CD1c-positive myeloid dendritic cell (primary cell): ENCODE results near the gene TMEM163.
"Not testable (repeated sequence)": the region's sequence is repeated elsewhere in the genome, so short reads cannot be mapped to it uniquely, and the experiment has no call there.

ENCODE experiments used
- DNase-seq: peaks from one replicate; pipeline ENCODE4 v3.0.0-alpha.2; 2016; ENCODE audit errors: extremely low spot score

TMEM163 gene

DNA sequence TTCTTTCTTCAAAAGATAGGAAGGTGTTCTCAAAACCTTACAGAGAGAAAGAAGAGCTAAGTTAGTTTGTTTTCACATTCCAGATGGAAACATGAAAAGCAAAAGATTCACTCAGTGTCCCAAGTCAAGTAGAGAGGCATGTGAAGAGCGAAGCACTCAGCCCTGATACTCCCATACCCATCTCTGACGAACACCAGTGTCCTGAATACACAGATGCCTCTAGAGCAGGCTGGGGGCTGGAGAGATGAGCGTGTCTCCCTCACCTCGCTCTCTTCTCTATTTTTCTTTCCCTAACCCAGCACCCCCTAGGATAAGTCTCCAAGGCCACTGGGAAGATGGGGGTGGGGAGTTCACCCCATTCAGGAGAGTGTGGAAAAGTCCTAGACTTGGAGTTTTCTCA lies 227.8 kb downstream of the TMEM163 start:
- no peak for DNase-seq

DNA sequence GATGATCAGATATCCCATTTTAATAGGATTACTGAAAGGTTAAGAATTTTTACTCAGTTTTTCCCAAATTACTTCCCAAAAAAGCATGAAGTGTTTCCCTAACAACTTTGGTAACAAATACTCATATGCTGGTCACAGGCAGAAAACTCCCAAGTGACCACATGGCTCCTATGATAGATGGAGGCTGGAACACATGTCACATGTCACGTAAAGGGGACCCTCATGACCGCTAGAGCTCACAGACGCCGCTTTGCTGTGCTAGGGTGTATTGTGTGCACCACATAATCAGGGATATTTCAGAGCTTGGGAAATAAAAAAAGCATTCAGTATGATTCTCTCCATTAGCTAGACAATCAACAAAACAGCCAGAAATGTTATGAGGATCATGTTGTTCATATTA lies 228.2 kb downstream of the TMEM163 start:
- no peak for DNase-seq

DNA sequence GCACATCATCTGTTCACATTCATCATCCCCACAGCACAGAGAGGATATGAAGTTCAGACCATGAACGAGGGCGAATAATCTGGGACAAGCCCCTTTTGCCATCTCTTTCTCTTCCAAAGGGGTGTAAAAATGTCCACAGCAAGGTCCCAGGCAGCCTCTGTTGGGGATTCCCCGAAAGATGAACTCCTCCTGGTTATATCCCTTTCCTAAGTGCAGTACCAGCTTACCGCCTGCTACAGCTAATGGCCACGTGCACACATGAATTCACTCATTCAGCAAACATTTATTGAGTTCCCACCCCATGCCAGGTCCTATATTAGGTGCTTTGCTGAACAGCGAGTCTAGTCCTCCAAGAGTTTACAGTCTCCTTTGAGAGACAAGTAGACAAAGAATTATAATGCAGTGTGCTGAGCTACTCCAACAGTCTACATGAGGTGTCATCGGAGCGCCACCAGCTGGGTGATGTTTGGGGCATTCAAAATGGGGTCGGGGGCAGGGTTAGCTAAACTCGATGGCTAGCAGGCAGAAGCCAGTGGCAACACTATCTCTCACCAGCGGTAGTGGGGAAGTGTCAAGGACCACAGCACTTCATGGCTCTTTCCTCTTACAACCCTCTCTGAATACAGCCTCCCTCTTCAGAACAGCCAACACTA lies 228.9 kb downstream of the TMEM163 start:
- DNase-seq = no peak

DNA sequence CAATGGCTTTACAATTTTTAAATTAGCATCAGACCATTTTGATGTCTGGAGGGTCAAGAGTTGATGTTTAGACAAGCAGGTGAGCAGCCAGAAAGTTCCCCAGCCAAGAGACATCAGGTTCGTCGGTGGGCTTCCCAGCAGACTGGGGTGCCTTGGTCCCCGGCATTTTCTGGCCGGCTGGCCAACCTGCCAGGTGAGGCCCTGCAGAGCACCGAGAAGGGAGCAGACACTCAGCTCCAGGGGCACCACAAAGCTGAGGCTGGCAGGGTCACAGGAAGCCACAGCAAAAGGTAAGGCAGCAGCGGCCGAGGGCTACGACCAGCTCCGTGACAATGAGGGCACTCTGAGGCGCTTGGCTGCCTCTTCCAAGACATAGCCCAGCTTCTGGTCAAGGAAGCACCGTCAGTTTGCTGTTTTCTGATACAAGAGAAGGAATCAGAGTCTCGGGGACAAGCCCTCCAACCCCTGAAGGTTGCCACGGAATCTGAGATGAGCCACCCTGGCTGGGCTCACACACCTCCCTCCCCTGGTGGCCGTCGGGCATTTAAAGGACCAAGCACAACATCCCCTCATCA lies 235.9 kb downstream of the TMEM163 start:
- no peak for DNase-seq

DNA sequence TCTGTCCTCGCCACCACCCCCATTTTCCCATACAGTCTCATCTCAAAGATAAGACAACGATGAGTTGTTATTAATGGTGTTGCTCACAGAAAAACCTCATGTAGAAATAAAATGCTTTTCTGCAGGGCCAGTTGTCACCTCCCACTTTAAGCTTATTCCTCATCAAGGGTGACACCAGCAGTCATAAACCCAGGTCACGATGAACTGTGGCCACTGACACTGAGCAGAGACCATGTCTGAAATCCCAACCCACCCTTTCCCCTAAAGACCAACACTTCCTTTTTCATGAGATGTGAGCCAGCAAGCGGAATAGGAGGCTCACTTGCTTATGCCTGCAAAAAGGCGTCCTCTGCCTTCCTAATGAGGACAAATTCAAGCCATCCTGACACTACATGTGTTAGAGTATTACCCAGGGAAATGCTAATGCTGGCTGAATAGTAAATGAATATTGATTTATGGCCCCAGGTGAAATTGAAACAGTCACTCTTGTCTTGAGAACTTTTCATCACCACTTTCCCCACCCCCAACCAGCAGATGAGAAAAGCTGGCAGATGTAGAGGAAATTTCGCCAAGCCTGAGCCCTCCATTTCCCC lies 236.6 kb downstream of the TMEM163 start:
- no peak for DNase-seq

DNA sequence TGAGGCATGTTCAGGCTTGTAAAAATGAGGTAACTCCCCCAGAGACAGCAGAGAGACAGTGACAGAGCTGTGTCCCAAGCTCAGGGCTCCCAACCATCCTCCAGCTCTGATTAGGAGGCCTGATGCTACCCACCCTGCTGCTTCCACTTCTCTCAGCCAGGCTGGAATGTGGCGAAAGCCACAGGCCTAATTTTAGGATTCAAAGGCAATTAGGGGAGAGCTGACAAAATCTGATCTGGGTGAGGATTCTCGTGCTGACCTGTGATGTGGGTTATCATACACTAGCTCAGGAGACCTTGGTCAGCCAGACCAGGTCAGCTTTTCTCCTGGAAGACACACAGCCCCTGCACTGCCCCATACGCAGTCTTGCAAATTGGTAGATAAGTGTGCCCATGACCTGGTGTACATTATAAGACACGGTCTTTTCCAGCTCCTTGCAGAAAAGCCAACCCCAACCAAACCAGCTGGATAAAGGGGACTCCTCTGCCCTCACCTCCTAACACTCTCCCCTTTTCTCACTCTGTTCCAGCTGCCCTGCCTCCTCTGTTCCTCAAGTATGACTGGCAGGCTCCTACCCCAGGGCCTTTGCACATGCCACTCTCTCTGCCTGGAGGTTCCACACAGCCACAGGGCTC lies 239.0 kb downstream of the TMEM163 start:
- no peak for DNase-seq

DNA sequence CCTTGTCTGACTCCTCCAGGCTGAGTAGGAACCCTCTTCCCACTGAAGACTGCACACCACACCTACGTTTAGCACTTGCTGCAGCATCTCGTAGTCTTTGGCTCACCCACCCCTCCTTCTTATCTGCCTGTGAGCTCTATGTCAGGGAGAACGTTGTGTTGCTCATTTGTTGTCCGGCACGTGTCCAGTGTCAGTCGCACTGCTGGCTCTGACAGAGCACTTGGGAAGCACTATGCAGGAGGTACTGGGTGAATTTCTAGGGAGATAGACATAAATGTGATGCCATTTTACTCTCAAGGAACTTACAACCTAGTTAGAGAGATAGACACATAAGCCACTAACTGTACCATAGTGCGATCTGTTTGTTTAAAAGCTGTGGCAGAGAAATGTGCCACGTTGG lies 241.8 kb downstream of the TMEM163 start:
- DNase-seq = not testable (repeated sequence)

DNA sequence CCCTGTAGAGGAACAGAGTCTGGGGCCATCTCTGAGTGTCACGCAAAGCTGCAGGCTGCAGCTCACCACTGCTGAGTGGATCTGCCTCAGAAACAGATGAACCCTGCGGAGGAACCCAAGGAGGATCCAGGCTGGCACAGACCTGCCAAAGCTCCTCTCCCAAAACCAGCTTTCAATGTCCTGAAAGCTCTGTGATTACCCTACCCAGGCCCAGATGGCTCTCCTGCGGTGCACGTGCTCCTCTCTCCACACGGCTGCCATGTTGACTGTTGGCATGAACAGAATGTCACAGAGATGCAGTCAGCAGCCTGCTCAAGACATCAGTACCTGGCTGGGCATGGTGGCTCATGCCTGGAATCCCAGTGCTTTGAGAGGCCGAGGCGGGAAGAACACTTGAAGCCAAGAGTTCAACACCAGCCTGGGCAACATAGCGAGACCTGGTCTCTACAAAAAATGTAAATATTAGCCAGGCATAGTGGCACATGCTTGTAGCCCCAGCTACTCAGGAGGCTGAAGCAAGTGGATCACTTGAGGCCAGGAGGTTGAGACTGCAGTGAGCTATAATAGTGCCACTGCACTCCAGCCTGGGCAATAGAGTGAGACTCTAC lies 248.1 kb downstream of the TMEM163 start:
- DNase-seq = no peak

DNA sequence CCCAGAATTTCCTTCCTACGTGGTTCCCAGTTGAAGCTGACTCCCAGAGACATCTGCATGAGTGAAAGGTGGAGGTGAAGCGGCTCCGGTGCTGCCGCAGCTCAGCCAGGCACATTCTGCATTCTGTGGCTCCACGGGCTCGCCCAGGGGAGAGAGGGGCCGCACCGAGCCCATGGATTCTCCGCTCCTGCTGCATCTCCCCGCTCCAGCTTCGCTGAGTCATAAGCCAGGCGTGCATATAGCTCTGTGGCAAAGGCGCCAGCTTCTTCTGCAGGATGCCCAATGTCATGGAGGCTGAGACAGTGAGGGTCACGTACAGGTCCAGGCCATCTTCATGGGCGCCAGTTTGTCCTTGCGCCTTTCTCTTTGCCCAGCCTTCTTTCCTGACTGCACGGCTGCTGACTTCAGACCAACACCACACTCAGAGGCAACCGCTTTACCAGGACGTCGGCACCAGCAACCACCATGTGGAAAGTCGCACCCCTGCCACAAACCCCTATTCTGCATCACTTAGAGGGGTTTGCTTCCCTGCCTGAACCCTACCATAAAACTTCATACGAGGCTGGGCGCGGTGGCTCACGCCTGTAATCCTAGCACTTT lies 249.2 kb downstream of the TMEM163 start:
- no peak for DNase-seq

DNA sequence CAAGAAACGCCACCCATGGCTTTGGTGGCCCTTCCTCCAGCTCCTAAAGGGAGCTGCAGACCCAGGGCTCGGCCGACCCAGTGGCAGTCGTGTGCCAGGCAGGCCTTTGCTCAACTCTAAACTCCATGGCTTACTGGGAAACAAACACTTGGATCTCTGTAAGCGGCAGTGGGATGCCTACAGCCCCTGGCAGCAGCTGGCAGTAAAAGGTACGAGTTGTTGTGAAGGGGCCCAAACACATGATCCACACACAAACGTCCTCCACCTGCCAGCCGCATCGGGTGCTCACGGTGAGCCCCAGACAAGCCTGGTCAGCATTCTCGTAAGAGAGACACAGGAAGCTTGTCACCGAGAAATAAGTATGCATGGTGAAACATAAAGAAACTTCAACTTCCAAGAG lies 250.0 kb downstream of the TMEM163 start:
- no peak for DNase-seq

DNA sequence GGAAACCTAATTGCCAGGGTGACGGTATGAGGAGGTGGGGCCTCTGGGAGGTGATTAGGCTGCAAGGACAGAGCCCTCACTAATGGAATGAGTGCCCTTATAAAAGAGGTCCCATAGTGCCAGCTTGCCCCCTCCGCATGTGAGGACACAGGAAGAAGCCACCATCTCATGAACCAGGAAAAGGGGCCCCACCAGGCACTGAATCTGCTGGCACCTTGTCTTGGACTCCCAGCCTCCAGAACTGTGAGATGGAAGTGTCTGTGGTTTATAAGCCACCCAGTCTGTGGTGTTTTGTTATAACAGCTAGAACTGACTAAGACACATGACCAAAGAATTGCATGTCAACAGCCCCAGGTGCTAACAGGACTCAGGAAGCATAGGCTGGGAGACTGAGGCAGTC lies 250.6 kb downstream of the TMEM163 start:
- DNase-seq = no peak

DNA sequence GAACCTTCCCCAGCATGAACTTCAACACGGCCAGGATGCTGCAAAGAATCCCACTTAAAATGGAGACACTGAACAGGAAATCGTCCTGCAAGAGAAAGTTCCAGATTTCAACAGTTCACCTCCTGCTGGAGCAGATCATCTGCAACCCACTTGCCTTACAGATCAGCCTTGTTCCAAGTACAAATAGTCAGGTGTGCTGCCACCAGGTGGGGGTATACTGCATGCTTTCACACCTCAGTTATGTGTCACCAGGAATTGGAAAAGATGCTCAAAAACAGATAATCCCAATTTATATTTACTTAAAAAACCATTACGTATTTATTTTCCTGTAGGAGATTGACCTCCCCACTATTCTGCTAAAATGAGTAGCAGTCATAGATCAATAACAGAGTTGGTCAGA lies 252.7 kb downstream of the TMEM163 start:
- no peak for DNase-seq

DNA sequence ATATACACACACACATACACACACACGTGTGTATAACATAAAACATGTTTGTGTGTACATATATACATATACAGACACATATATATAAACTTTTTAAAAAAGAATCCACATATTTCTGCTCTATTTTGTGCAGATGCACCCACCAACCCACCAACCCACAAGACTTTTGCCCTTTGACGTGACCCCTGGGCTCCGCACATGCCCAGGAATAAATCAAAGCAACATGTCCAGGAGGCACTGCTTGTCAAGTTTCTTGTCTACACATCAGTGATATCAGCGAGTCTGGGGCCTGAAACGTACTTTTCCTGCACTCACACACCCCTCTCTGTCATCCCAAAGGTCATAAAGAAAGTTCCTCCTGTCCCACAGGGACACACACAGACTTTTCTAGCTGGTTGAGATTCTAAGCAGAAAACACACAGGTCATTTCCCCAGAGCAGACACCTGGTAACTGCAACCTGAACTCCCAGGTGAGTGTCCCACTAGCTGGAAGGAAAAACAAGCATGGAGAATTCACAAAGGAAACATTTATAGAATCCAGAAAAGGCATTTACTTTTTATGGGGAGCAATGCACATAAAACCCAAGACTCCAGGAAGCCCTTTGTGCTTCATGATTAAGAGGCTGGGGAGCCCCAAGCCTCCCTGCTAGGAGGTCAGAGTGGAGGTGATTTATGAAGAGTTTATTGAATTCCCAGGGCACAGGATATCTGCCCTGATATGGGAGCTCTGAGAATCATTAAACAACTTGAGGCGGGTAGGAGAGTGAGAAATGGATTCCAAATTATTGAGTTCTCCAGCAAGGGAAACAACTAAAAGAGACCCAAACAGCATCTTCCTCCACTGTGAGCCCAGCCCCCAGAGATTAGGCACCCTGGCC lies 253.3 kb downstream of the TMEM163 start:
- no peak for DNase-seq

DNA sequence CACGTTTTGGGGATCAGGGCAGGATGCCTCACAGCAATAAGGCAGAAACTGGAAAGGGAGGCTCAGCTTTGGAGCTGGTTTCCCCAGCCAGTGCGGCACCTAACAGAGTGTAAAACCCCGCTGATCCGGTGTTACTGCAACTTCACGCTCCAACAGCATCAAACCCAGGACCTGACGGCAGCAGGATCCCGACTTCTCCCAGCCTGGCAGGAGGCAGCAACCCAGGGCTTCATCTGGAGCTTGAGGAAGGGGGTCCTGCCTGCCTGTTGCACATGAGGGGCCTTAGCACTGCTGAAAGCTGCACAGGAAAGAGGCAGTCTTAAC lies 255.1 kb downstream of the TMEM163 start:
- DNase-seq = no peak

DNA sequence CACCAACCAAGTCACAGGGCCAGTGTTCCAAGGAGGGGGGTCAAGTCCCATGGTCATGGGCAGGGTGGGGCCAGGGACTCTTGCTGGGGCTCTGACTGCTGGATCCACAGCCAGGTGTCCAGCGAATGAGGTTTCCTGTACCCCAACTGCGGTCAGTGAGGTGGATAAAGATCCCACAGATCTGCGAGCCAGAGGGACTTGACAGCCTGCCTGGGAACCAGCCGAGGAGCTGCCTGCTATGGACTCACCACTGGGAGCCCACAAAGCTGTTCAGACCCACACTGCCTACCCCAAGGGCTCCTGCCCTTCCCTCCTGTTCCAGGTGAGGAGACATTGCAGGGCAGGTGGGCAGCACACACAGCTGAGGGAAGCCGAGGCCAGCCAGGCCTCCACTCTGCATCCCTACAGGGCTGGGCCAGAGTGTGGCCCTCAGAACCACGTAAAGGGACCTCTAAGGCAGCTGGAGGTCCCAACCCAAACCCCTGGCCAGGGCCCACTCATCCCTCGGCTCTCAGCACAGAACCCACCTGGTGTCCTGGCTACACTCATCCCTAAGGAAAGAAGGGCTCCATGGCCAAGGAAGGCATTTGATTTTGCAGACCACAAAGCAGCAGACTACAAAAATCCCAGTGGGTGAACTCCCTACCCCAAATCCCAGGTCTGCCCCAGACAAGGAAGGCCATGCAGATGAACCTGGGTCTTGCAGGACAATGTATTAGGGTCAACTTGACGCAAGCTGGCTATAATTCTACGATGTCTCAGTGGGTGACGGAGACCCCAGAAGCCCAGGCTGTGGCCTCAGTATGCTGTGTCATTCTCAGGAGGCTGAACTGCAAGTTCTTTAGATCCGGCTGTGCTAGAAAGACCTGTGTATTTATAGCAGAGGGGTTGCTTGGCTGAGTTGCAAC lies 255.8 kb downstream of the TMEM163 start:
- no peak for DNase-seq

DNA sequence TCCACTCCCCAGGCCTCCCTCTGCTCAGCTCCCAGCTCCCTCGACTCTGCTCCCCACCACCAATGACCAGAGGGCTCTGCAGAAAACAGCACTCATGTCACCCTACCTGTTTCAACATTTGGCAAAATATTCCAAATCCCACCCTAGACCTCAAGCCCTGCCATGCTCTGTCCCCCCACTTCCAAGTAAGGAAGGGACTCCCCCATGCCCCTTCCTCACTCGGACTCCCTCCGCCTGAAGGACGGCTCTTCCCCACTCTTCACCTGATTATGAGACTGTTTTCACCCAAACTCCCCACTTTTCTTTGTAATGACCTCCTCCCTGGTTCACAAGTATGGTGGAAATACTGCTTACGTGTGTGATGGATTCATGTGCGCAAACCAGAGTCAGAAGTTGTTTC lies 256.5 kb downstream of the TMEM163 start:
- DNase-seq = no peak

DNA sequence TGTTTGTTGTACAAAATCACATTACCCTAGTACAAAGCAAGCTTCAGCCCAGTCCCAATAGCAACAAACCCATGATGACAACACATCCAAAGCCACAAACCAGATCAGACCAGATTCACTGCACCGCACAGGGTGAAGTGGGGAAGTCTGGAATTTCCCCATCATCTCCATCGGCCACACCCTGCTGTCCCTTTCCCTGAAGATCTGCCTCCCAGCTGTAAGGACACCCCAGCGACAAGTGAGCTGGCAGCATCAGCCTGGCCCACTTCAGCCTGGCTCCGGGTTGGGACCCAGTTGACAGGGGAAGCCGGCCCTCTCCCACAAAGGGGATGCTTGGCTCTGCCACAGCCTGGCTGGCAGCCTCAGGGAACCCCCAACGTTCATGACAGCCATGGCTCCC lies 257.3 kb downstream of the TMEM163 start:
- DNase-seq = peak; percentile 38

DNA sequence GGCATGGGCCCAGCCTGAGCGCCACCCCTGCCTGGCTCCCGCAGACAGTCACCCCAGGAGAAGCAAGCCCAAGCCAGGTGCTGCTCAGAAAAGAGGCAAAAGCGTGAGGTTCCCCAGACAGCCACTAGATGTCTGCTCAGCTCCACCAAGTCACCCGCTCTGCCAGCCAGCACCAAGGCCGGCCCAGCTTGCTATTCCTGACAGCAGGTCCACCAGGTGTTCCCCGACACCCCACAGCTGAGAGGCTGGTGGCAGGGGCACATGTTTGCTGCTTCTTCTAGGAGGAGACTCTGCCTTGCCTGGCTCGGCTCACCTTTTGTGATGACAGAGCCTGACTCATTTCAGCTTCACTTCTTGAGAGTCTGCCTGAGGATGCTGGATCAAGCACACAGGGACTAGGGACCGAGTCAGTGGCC lies 258.2 kb downstream of the TMEM163 start:
- peak; percentile 20 for DNase-seq

DNA sequence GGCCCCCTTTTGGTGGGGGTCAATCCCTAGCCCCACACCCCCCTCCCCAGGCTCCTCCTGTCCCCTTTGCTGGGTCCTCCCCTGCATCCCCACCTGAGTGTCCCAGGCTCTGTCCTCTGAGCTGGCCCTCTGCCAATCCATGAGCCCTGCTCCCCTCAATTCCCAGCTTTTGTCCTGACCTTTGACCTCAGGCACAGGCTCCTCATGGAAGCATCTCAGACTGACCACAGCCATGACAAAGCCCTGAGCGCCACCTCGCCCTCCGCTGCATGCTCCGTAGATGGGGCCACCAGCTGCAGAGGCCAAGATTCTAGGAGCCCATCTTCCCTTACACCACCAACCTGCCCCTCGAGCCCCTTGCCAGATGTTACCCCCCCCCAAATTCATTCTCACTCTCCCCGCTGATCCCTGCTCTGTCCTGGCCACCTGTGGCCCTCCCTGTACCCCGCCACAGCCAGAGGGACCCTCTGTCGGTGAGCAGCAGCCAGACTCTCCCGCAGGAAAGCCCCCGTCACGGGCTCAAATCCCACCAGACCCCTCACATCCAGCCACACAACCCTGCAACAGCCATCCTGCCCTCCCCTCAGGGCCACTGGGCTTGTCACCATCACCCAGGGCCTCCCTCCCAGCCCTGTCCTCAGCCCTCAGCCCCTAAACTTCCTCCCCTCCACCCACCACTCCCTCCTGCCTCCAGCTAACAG lies 258.9 kb downstream of the TMEM163 start:
- no peak for DNase-seq

DNA sequence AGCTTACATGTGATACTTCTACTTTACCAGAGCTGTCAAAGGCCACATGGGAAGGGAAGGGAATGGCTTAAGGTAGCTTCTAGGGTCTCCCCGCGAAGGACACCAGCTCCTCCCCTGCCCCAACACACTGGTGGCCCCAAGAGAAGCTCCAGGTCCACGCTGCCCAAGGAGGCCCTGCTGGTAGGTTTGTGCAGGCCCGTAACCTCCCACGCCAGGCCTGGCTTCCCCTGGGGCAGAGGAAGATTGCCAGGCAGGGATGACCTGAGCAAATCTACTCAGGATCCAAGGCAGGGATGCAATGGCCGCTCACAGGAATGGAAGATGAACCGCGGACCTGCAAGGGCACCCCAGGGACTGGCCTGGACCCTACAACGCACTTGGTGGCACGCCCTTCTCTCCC lies 259.9 kb downstream of the TMEM163 start:
- DNase-seq = no peak
